ENCODE data around the gene MARCOL. TPM values are rescaled to one million over a fixed set of nuclear protein-coding genes. Genes with fewer than 3 reads are reported as not detected.

Gene MARCOL
- polyA plus RNA-seq, 1 of the 3 experiments (the other 2 are of a cell fraction) = not detected

DNA sequence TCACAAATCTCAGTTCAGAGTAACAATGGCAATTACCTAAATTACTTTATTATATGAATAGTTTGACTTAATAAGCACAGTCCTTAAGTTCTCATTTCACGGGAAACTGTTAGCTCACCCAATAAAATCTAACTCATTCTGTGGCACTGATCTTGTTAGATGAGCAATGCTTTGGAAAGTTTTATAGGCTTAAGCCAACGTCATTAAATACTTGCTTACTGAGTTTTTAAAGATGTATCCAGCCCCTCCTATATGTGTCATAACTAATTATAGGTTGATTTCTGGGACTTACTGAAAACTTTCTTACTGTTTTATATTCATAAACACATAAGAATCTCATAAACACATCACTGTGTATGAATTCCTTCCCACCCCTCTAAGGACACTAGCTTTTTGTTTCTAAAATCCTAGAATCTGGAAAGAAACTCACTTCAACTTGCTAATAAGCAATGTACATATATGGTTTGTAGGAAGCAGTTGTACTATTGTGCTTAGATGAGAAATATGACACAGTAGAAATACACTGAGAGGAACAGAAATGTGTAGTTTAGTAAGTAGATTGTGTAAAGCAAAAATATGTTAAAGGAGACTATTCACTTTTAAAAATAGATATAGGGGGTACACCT, 14.1 kb upstream of the MARCOL start:
- no peak for TF ChIP-seq GABPA (IDR thresholded peaks at IDR 0.05; ENCODE audit: low read depth)
- TF ChIP-seq, protein P1, sequence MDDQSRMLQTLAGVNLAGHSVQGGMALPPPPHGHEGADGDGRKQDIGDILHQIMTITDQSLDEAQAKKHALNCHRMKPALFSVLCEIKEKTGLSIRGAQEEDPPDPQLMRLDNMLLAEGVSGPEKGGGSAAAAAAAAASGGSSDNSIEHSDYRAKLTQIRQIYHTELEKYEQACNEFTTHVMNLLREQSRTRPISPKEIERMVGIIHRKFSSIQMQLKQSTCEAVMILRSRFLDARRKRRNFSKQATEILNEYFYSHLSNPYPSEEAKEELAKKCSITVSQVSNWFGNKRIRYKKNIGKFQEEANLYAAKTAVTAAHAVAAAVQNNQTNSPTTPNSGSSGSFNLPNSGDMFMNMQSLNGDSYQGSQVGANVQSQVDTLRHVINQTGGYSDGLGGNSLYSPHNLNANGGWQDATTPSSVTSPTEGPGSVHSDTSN (IDR thresholded peaks at IDR 0.05) = no peak
- TF ChIP-seq, protein P2, sequence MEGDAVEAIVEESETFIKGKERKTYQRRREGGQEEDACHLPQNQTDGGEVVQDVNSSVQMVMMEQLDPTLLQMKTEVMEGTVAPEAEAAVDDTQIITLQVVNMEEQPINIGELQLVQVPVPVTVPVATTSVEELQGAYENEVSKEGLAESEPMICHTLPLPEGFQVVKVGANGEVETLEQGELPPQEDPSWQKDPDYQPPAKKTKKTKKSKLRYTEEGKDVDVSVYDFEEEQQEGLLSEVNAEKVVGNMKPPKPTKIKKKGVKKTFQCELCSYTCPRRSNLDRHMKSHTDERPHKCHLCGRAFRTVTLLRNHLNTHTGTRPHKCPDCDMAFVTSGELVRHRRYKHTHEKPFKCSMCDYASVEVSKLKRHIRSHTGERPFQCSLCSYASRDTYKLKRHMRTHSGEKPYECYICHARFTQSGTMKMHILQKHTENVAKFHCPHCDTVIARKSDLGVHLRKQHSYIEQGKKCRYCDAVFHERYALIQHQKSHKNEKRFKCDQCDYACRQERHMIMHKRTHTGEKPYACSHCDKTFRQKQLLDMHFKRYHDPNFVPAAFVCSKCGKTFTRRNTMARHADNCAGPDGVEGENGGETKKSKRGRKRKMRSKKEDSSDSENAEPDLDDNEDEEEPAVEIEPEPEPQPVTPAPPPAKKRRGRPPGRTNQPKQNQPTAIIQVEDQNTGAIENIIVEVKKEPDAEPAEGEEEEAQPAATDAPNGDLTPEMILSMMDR (IDR thresholded peaks at IDR 0.05) = no peak
- TF ChIP-seq, protein P3, sequence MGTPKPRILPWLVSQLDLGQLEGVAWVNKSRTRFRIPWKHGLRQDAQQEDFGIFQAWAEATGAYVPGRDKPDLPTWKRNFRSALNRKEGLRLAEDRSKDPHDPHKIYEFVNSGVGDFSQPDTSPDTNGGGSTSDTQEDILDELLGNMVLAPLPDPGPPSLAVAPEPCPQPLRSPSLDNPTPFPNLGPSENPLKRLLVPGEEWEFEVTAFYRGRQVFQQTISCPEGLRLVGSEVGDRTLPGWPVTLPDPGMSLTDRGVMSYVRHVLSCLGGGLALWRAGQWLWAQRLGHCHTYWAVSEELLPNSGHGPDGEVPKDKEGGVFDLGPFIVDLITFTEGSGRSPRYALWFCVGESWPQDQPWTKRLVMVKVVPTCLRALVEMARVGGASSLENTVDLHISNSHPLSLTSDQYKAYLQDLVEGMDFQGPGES (IDR thresholded peaks at IDR 0.05; ENCODE audit: low read depth, low read length) = no peak
- TF ChIP-seq JUND (IDR thresholded peaks at IDR 0.05) = no peak
- TF ChIP-seq MEF2A (IDR thresholded peaks at IDR 0.05; ENCODE audit: borderline replicate concordance, low read depth) = no peak
- no peak for TF ChIP-seq TCF12 (IDR thresholded peaks at IDR 0.05)
- TF ChIP-seq RAD21 (IDR thresholded peaks at IDR 0.05; ENCODE audit: low read length) = no peak
- TF ChIP-seq TAF1 (IDR thresholded peaks at IDR 0.05; ENCODE audit: borderline replicate concordance, low read depth, low read length) = no peak
- TF ChIP-seq SMC3 (IDR thresholded peaks at IDR 0.05; ENCODE audit: low read depth, low read length) = no peak
- TF ChIP-seq GATA2 (CRISPR knock-in tag; IDR thresholded peaks at IDR 0.05) = no peak
- no peak for TF ChIP-seq NRF1 (IDR thresholded peaks at IDR 0.05; ENCODE audit: low read depth, low read length)
- no peak for TF ChIP-seq TEAD4 (IDR thresholded peaks at IDR 0.05; ENCODE audit: borderline replicate concordance, insufficient read depth)
- TF ChIP-seq RXRA (IDR thresholded peaks at IDR 0.05; ENCODE audit: borderline replicate concordance, low read depth) = no peak
- no peak for TF ChIP-seq RCOR1 (IDR thresholded peaks at IDR 0.05; ENCODE audit: low read length)
- TF ChIP-seq YY1 (IDR thresholded peaks at IDR 0.05; ENCODE audit: low read depth) = no peak
- TF ChIP-seq SIN3A (IDR thresholded peaks at IDR 0.05; ENCODE audit: borderline replicate concordance, low read depth, low read length) = no peak
- TF ChIP-seq, protein P4, sequence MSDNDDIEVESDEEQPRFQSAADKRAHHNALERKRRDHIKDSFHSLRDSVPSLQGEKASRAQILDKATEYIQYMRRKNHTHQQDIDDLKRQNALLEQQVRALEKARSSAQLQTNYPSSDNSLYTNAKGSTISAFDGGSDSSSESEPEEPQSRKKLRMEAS (IDR thresholded peaks at IDR 0.05; ENCODE audit: low read depth) = no peak
- no peak for TF ChIP-seq POLR2AphosphoS5 (IDR thresholded peaks at IDR 0.05; ENCODE audit: low read depth, low read length)

More for the DNA sequence above, 14.1 kb upstream of the MARCOL start:
- H3K36me3 ChIP-seq (replicated peaks in 1 of 2; ENCODE audit: control insufficient read depth in 1 of 2, insufficient read depth in 2 of 2, low read length in 1 of 2) = no peaks in the 10 kb centered on the region
- WGBS (ENCODE audit: low lambda C conversion rate) = 18% methylated on average over 2 of the region's 2 CpGs
- ChIA-PET CTCF (interaction anchor here (0.7 kb wide), 1 partner anchor 31 kb away, joined by 3 read pairs; no protein-coding TSS in a partner anchor), POLR2A (no interaction called here)
- H4K20me1 ChIP-seq (ENCODE audit: insufficient read depth) = no peaks in the 10 kb centered on the region
- no peak overlapping the region for H2AFZ ChIP-seq (ENCODE audit: low read depth)
- no peak for DNase-seq
- no peak overlapping the region for H3K9ac ChIP-seq
- no peak overlapping the region for H3K4me2 ChIP-seq
- H3K79me2 ChIP-seq (ENCODE audit: insufficient read depth) = no peaks in the 10 kb centered on the region
- no peaks in the 10 kb centered on the region for H3K4me1 ChIP-seq (ENCODE audit: control insufficient read depth in 1 of 2, insufficient read depth in 2 of 2, low read depth in 1 of 2, low read length in 1 of 2)
- H3K27ac ChIP-seq (ENCODE audit: low read depth in 2 of 2, low read length in 1 of 2) = no peak overlapping the region
- no peaks in the 10 kb centered on the region for H3K9me2 ChIP-seq
- H3F3A ChIP-seq (replicated peaks; ENCODE audit: insufficient read depth) = no peaks in the 10 kb centered on the region
- H3K9me3 ChIP-seq = no peaks in the 10 kb centered on the region
- H3K27me3 ChIP-seq (ENCODE audit: insufficient read depth) = no peaks in the 10 kb centered on the region
- no peak overlapping the region for H3K4me3 ChIP-seq (ENCODE audit: low read depth in 2 of 2, low read length in 1 of 2)
